HepG2 (cell line): Measurements from ENCODE around the gene MRPL58. TPM values are rescaled to one million over a fixed set of nuclear protein-coding genes. Genes with fewer than 3 reads are reported as not detected.
A peak's percentile ranks its signal among the peaks of the same experiment; 100 is the strongest.

Experiments
- CAMTA2 ChIP-seq: sonication (generic); formaldehyde crosslinking; IDR thresholded peaks from 2 replicates; pipeline ENCODE4 v1.4.0; 2020; ENCODE audit warnings: mild to moderate bottlenecking, missing genetic modification reagents, borderline replicate concordance
- CENPX ChIP-seq: sonication (generic); formaldehyde crosslinking; IDR thresholded peaks from 2 replicates; pipeline ENCODE4 v1.9.0; 2021; ENCODE audit warnings: mild to moderate bottlenecking, missing genetic modification reagents, moderate library complexity
- HDAC2 ChIP-seq: sonication (generic); formaldehyde crosslinking; IDR thresholded peaks from 2 replicates; pipeline ENCODE4 v1.4.0; 2020; ENCODE audit warnings: missing genetic modification reagents
- SALL1 ChIP-seq: sonication (generic); formaldehyde crosslinking; IDR thresholded peaks from 2 replicates; pipeline ENCODE4 v1.8.0; 2022; ENCODE audit warnings: mild to moderate bottlenecking, missing genetic modification reagents
- TAF1 ChIP-seq: sonication (generic); formaldehyde crosslinking; IDR thresholded peaks from 2 replicates; pipeline ENCODE4 v1.4.0; 2020; ENCODE audit warnings: missing genetic modification reagents
- TOPORS ChIP-seq: sonication (generic); formaldehyde crosslinking; IDR thresholded peaks from 2 replicates; pipeline ENCODE4 v1.8.0; 2023; ENCODE audit warnings: mild to moderate bottlenecking, missing genetic modification reagents
- ZBTB21 ChIP-seq: sonication (generic); formaldehyde crosslinking; IDR thresholded peaks from 2 replicates; pipeline ENCODE4 v1.4.0; 2020; ENCODE audit warnings: missing genetic modification reagents
- ZFP90 ChIP-seq: sonication (generic); formaldehyde crosslinking; IDR thresholded peaks from 2 replicates; pipeline ENCODE4 v1.8.0; 2022; ENCODE audit warnings: missing genetic modification reagents, mild to moderate bottlenecking, inconsistent platforms, borderline replicate concordance
- ZNF136 ChIP-seq: sonication (generic); formaldehyde crosslinking; IDR thresholded peaks from 2 replicates; pipeline ENCODE4 v1.8.1; 2022; ENCODE audit warnings: low read depth, mild to moderate bottlenecking, moderate library complexity, missing genetic modification reagents
- ZNF414 ChIP-seq: sonication (generic); formaldehyde crosslinking; IDR thresholded peaks from 2 replicates; pipeline ENCODE4 v1.5.0; 2020; ENCODE audit warnings: missing genetic modification reagents
- ZNF562 ChIP-seq: sonication (generic); formaldehyde crosslinking; IDR thresholded peaks from 2 replicates; pipeline ENCODE4 v1.8.0; 2022; ENCODE audit warnings: missing genetic modification reagents, borderline replicate concordance
- ZNF569 ChIP-seq: sonication (generic); formaldehyde crosslinking; IDR thresholded peaks from 2 replicates; pipeline ENCODE4 v1.5.0; 2020; ENCODE audit warnings: mild to moderate bottlenecking, missing genetic modification reagents, moderate library complexity, borderline replicate concordance
- polyA plus RNA-seq, 8 experiments: library from polyadenylated mRNA; depleted of rRNA in 3 of 8; stranded (reverse) in 7 of 8; unstranded in 1 of 8; fragments of >200 nt; fragmentation: Illumina TruSeq in 4 of 8; extraction: Trizol in 4 of 8; gene quantifications; 2 replicates each; pipeline versions ENCODE4 v1.2.1 to v1.2.3, GENCODE V29; 2011 to 2016; ENCODE audit warnings: low read depth in 4 of 8, missing spikeins in 1 of 8, mixed read lengths in 1 of 8; ENCODE audit not compliant: insufficient read depth in 1 of 8
- total RNA-seq, 5 experiments: library from RNA; depleted of rRNA; stranded (reverse); fragments of >200 nt; fragmentation: Illumina TruSeq; extraction: Trizol; gene quantifications; 2 replicates each; pipeline ENCODE4 v1.2.3, GENCODE V29; 2016; ENCODE audit warnings: low read depth in 1 of 5
- TF ChIP-seq, protein P1 (sequence below): sonication (generic); formaldehyde crosslinking; IDR thresholded peaks from one replicate; pipeline ENCODE4 v1.5.1; 2020; ENCODE audit warnings: mild to moderate bottlenecking, missing genetic modification reagents; ENCODE audit errors: not compliant biosample characterization
- TF ChIP-seq, protein P2 (sequence below): sonication (generic); formaldehyde crosslinking; IDR thresholded peaks from 2 replicates; pipeline ENCODE4 v1.4.0; 2020; ENCODE audit warnings: mild to moderate bottlenecking, low read depth, missing genetic modification reagents

Gene MRPL58
- total and polyA plus RNA-seq, 2 of the 13 experiments (the other 11 are each of a cell fraction or from before 2014, with no cell fraction given), result 44.9 to 68.9 TPM

DNA sequence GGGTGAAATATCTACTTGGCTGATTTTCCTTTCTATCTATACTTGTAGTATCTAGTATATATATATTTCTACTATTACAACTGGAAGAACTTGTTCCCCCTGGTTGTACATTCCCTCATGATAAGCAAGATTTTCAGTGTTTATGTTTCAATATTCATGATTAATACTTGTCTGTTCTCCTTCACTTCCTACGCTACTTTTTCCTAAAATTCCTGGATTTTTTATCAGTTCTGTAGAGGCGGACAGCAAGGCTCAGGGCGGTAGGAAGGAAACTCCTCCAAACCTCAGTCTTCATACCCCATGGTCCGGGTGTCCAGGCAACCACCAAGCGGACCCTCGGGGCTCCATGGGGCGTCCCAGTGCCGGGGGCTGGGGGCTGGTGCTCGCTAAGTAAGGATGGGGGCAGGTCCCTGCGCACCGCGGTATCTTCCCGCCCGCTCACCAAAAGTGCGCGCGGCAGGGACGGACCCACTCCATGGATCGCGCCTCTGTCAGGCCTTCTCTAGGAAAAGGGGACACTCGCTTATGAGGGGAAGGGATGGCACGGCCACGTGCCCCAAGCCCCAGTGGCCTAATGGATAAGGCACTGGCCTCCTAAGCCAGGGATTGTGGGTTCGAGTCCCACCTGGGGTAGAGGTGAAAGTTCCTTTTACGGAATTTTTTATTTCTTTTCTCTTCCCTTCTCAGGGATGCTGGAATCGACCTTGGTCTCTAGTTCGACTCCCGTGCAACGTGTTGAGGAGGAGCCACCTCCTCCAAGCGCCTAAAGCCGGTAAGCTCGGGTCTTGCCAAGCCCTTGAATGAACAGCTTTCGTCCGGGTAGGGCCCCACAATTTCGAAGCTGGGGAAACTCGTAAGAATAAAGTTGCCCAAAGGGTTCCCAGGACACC lies 21.1 kb downstream of the MRPL58 start (continued):
- TF ChIP-seq, protein P1, sequence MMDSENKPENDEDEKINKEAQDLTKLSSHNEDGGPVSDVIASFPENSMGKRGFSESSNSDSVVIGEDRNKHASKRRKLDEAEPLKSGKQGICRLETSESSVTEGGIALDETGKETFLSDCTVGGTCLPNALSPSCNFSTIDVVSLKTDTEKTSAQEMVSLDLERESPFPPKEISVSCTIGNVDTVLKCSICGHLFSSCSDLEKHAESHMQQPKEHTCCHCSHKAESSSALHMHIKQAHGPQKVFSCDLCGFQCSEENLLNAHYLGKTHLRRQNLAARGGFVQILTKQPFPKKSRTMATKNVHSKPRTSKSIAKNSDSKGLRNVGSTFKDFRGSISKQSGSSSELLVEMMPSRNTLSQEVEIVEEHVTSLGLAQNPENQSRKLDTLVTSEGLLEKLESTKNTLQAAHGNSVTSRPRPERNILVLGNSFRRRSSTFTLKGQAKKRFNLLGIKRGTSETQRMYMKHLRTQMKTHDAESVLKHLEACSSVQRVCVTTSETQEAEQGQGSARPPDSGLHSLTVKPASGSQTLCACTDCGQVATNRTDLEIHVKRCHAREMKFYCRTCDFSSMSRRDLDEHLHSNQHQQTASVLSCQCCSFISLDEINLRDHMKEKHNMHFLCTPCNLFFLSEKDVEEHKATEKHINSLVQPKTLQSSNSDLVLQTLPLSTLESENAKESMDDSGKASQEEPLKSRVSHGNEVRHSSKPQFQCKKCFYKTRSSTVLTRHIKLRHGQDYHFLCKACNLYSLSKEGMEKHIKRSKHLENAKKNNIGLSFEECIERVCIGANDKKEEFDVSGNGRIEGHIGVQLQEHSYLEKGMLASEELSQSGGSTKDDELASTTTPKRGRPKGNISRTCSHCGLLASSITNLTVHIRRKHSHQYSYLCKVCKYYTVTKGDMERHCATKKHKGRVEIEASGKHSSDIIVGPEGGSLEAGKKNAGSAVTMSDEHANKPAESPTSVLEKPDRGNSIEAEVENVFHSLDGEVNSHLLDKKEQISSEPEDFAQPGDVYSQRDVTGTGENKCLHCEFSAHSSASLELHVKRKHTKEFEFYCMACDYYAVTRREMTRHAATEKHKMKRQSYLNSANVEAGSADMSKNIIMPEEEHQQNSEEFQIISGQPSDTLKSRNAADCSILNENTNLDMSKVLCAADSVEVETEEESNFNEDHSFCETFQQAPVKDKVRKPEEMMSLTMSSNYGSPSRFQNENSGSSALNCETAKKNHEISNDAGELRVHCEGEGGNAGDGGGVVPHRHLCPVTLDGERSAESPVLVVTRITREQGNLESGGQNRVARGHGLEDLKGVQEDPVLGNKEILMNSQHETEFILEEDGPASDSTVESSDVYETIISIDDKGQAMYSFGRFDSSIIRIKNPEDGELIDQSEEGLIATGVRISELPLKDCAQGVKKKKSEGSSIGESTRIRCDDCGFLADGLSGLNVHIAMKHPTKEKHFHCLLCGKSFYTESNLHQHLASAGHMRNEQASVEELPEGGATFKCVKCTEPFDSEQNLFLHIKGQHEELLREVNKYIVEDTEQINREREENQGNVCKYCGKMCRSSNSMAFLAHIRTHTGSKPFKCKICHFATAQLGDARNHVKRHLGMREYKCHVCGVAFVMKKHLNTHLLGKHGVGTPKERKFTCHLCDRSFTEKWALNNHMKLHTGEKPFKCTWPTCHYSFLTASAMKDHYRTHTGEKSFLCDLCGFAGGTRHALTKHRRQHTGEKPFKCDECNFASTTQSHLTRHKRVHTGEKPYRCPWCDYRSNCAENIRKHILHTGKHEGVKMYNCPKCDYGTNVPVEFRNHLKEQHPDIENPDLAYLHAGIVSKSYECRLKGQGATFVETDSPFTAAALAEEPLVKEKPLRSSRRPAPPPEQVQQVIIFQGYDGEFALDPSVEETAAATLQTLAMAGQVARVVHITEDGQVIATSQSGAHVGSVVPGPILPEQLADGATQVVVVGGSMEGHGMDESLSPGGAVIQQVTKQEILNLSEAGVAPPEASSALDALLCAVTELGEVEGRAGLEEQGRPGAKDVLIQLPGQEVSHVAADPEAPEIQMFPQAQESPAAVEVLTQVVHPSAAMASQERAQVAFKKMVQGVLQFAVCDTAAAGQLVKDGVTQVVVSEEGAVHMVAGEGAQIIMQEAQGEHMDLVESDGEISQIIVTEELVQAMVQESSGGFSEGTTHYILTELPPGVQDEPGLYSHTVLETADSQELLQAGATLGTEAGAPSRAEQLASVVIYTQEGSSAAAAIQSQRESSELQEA (CRISPR knock-in tag), result peak; percentile 52
- no peak for TF ChIP-seq ZNF562 (CRISPR knock-in tag)
- TF ChIP-seq HDAC2 (CRISPR knock-in tag), result peak; percentile 90
- 0 out of 2 replicates have a peak, but pooled peaks have one; percentile 7 for TF ChIP-seq ZFP90 (CRISPR knock-in tag)
- peak; percentile 88 for TF ChIP-seq SALL1 (CRISPR knock-in tag)
- TF ChIP-seq TOPORS (CRISPR knock-in tag), result no peak
- TF ChIP-seq ZNF136 (CRISPR knock-in tag), result no peak
- TF ChIP-seq CENPX (CRISPR knock-in tag), result no peak
- TF ChIP-seq, protein P2, sequence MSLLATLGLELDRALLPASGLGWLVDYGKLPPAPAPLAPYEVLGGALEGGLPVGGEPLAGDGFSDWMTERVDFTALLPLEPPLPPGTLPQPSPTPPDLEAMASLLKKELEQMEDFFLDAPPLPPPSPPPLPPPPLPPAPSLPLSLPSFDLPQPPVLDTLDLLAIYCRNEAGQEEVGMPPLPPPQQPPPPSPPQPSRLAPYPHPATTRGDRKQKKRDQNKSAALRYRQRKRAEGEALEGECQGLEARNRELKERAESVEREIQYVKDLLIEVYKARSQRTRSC (CRISPR knock-in tag), result peak; percentile 97
- TF ChIP-seq ZNF414, result peak; percentile 88
- TF ChIP-seq ZBTB21 (CRISPR knock-in tag), result no peak
- no peak for TF ChIP-seq CAMTA2 (CRISPR knock-in tag)
- TF ChIP-seq ZNF569 (CRISPR knock-in tag), result no peak
- TF ChIP-seq TAF1 (CRISPR knock-in tag), result no peak
